Spleen (tissue), 7 donors: ENCODE measurements around the gene RENBP.

ENCODE experiments used
- CTCF ChIP-seq, 11 experiments: fragments of 200-600 bp in 7 of 11; fragments of 450-650 bp in 4 of 11; sonication (generic) in 4 of 11; IDR thresholded peaks in 8 of 11; conservative IDR thresholded peaks in 3 of 11; 1 replicate in 7 of 11; 2 replicates in 4 of 11; pipeline versions ENCODE4 v1.4.0 to v1.8.0; 2016 to 2021; ENCODE audit warnings: antibody characterized with exemption in 11 of 11, inconsistent platforms in 4 of 11, mild to moderate bottlenecking in 1 of 11
- POLR2A ChIP-seq, 3 donors: fragments of 450-650 bp; IDR thresholded peaks; one replicate each; pipeline ENCODE4 v1.5.1; 2017; ENCODE audit warnings: antibody characterized with exemption in 3 of 3, mild to moderate bottlenecking in 1 of 3
- POLR2AphosphoS5 ChIP-seq, 3 donors: sonication (generic); formaldehyde crosslinking; IDR thresholded peaks; one replicate each; pipeline ENCODE4 v1.5.1; 2017; ENCODE audit warnings: antibody characterized with exemption in 3 of 3
- donor health status: DM: no; HTN: no; CAD: no; lungs with moderate emphysema.
- donor health status: DM: no; HTN: no; CAD: no.
- donor health status: DM: no; HTN: no; CAD: no.

GRCh38 chrX:153984351-153985178 is 40.1 kb upstream of the RENBP start:
- no peak for TF ChIP-seq CTCF (IDR thresholded peaks at IDR 0.05 in 8 of 11, conservative IDR thresholded peaks at IDR 0.05 in 3 of 11)
- TF ChIP-seq POLR2A (IDR thresholded peaks at IDR 0.05): no peak
- TF ChIP-seq POLR2AphosphoS5 (IDR thresholded peaks at IDR 0.05): peak in 1 of 3 donors; percentile 34
